Activated CD4-positive, CD25-positive, alpha-beta regulatory T cell treated with anti-CD3 and anti-CD28 coated beads, Interleukin-2, amount 50 U/mL, for 72 hours (primary cell): ENCODE data around the gene RTP4.

ENCODE experiments used
- DNase-seq: peaks from one replicate; pipeline ENCODE4 v3.0.0; 2021

The RTP4 gene

GRCh38 chr3:187368251-187369088, at the start of gene RTP4:
Gene RTP4, plus strand, starts transcription at chr3:187368385. Its CDS starts 57 bp downstream, at chr3:187368442.
- DNase-seq, result peak; percentile 43

- peak; percentile 40 for DNase-seq
Observed at GRCh38 chr3:187318819-187319616, 49.2 kb upstream of the RTP4 start.

- peak; percentile 56 for DNase-seq
Observed at GRCh38 chr3:187319699-187320302, 48.4 kb upstream of the RTP4 start.

- no peak for DNase-seq
Observed at GRCh38 chr3:187321766-187322165, 46.4 kb upstream of the RTP4 start.

- no peak for DNase-seq
Observed at GRCh38 chr3:187322291-187322690, 45.9 kb upstream of the RTP4 start.

GRCh38 chr3:187323091-187323490, 45.1 kb upstream of the RTP4 start:
- no peak for DNase-seq

GRCh38 chr3:187325632-187326031, 42.6 kb upstream of the RTP4 start:
- no peak for DNase-seq

- no peak for DNase-seq
Observed at GRCh38 chr3:187327845-187328244, 40.3 kb upstream of the RTP4 start.

- no peak for DNase-seq
Observed at GRCh38 chr3:187328691-187329090, 39.5 kb upstream of the RTP4 start.

GRCh38 chr3:187334904-187335303, 33.3 kb upstream of the RTP4 start:
- no peak for DNase-seq

- no peak for DNase-seq
Observed at GRCh38 chr3:187336322-187336721, 31.9 kb upstream of the RTP4 start.

- no peak for DNase-seq
Observed at GRCh38 chr3:187340578-187340977, 27.6 kb upstream of the RTP4 start.

- no peak for DNase-seq
Observed at GRCh38 chr3:187342255-187342654, 25.9 kb upstream of the RTP4 start.

- DNase-seq, result no peak
Observed at GRCh38 chr3:187343670-187344069, 24.5 kb upstream of the RTP4 start.

GRCh38 chr3:187352581-187353575, 15.3 kb upstream of the RTP4 start:
- no peak for DNase-seq

GRCh38 chr3:187358068-187358467, 10.1 kb upstream of the RTP4 start:
- DNase-seq, result no peak

GRCh38 chr3:187359798-187360486, 8.2 kb upstream of the RTP4 start:
- DNase-seq, result no peak

GRCh38 chr3:187360596-187360995, 7.6 kb upstream of the RTP4 start:
- DNase-seq, result no peak

GRCh38 chr3:187361835-187362234, 6.3 kb upstream of the RTP4 start:
- DNase-seq, result no peak

- no peak for DNase-seq
Observed at GRCh38 chr3:187367561-187368103, 553 bp upstream of the RTP4 start.

- DNase-seq, result no peak
Observed at GRCh38 chr3:187369089-187369447, 883 bp downstream of the RTP4 start.

- no peak for DNase-seq
Observed at GRCh38 chr3:187370051-187370450, 1.9 kb downstream of the RTP4 start.
